Measurements from ENCODE around the gene C2orf15. TPM values are rescaled to one million over a fixed set of nuclear protein-coding genes. Genes with fewer than 3 reads are reported as not detected.

C2orf15 gene
- total RNA-seq, 1 donor from 2014 or later = 3.7 TPM

- DNase-seq (ENCODE audit: low read depth) = no peak
- no peak overlapping the region for H3K4me3 ChIP-seq (ENCODE audit: low read depth, low read length)
- no peak for TF ChIP-seq CTCF (conservative IDR thresholded peaks at IDR 0.05; ENCODE audit: low read depth, low read length)
Measured at GRCh38 chr2:99200076-99200800, 58.7 kb downstream of the C2orf15 start.

Other genes starting within 250 kb of the C2orf15 start
- gene CRACDL, start 205.5 kb upstream of the C2orf15 start, total RNA-seq = 0.29 and 1.0 TPM in 2 replicates
- gene TSGA10, start 13.2 kb downstream of the C2orf15 start, total RNA-seq = 2.4 and 2.5 TPM in 2 replicates
- 3.9 and 11.8 TPM in 2 replicates for gene LIPT1, start 13.3 kb downstream of the C2orf15 start, total RNA-seq
- gene MITD1, start 39.4 kb downstream of the C2orf15 start, total RNA-seq = 39.0 and 45.7 TPM in 2 replicates
- 25.3 and 40.7 TPM in 2 replicates for gene MRPL30, start 39.5 kb downstream of the C2orf15 start, total RNA-seq
- gene LYG2, start 114.0 kb downstream of the C2orf15 start, total RNA-seq = not detected in 2 replicates
- gene LYG1, start 159.5 kb downstream of the C2orf15 start, total RNA-seq = 0.12 and 0.22 TPM in 2 replicates
- 53.6 and 73.6 TPM in 2 replicates for gene TXNDC9, start 194.6 kb downstream of the C2orf15 start, total RNA-seq
- gene EIF5B, start 195.7 kb downstream of the C2orf15 start, total RNA-seq = 20.8 and 26.6 TPM in 2 replicates

All from epithelial cell of proximal tubule (primary cell).